ENCODE results near the gene PCBP3. TPM values are rescaled to one million over a fixed set of nuclear protein-coding genes. Genes with fewer than 3 reads are reported as not detected.
"Not testable (repeated sequence)": the region's sequence is repeated elsewhere in the genome, so short reads cannot be mapped to it uniquely, and the experiment has no call there.

The PCBP3 gene
- total RNA-seq, 2 donors from 2014 or later: 2.1 to 5.3 TPM

GRCh38 chr21:45622416-45623097 is 21.0 kb upstream of the PCBP3 start:
- DNase-seq: no peak
- intact Hi-C loops (cut with DNase I): no loop called here
- Histone ChIP-seq H3K36me3 (no peaks in the 10 kb centered on the region), H3K4me1 (no peaks in the 10 kb centered on the region), H3K27me3 (no peaks in the 10 kb centered on the region), H3K9me3 (no peaks in the 10 kb centered on the region), H3K27ac (no peak overlapping the region), H3K4me3 (no peak overlapping the region), H3K9ac (ENCODE audit: low read depth in 2 of 2, low read length in 2 of 2) (no peak overlapping the region)
- no peak for TF ChIP-seq CTCF (IDR thresholded peaks at IDR 0.05)

GRCh38 chr21:45623436-45623835 is 20.1 kb upstream of the PCBP3 start:
- H3K36me3 ChIP-seq: no peaks in the 10 kb centered on the region
- H3K27me3 ChIP-seq: no peaks in the 10 kb centered on the region
- H3K9ac ChIP-seq (ENCODE audit: low read depth in 2 of 2, low read length in 2 of 2): no peak overlapping the region
- no peak for DNase-seq
- intact Hi-C loops (cut with DNase I): no loop called here
- TF ChIP-seq CTCF (IDR thresholded peaks at IDR 0.05): no peak
- no peak overlapping the region for H3K27ac ChIP-seq
- no peaks in the 10 kb centered on the region for H3K4me1 ChIP-seq
- no peak overlapping the region for H3K4me3 ChIP-seq
- H3K9me3 ChIP-seq: no peaks in the 10 kb centered on the region

DNA sequence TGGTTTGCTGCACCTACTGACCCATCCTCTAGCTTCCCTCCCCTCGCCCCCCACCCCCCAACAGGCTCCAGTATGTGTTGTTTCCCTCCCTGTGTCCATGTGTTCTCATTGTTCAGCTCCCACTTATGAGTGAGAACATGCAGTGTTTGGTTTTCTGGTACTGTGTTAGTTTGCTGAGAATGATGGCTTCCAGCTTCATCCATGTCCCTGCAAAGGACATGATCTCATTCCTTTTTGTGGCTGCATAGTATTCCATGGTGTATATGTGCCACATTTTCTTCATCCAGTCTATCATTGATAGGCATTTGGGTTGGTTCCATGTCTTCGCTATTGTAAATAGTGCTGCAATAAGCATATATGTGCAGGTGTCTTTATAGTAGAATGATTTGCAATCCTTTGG is 17.4 kb upstream of the PCBP3 start:
- H3K36me3 ChIP-seq; DNase-seq; H3K4me1 ChIP-seq; H3K9me3 ChIP-seq; H3K27ac ChIP-seq; intact Hi-C loops (cut with DNase I); H3K4me3 ChIP-seq; H3K27me3 ChIP-seq; H3K9ac ChIP-seq (ENCODE audit: low read depth in 2 of 2, low read length in 2 of 2): not testable (repeated sequence)

DNA sequence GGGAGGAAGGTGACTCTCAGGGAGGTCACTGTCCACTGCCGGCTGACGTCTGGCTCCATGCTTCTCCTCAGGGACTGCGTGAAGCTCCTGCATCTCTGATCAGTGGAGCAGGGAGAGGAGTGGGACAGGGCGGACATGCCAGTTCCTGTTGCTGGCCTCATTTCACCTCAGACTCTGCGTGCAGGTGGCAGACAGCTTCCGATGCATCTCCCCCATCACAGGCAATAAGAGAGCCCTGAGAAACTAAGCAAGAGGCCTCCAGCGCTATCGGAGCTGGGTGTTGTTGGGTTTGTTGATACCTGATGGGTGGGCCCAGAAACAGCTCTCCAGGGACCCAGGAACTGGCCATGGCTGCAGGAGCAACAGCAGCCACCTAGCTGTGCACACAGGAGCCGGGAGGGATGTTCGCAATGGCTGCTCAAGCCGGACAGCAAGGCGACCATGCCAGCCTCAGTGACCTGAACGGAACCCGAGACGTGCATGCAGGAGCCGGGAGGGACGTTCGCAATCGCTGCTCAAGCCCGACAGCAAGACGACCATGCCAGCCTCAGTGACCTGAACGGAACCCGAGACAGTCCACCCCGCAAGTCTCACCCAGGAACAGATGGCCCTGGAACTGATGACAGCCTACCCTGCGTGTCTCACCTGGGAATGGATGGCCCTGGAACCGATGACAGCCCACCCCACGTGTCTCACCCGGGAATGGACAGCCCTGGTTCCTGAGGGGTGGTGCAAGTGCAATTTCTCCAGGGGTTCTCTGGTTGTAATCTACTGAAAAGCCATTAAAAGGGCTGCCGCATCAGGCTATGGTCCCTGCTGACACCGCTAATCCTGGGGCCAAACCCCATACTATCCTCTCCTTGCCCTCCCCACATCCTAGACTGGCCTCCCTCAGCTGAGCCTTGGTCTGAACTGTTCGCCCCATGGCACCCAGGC is 14.2 kb upstream of the PCBP3 start:
- H3K9ac ChIP-seq (ENCODE audit: low read depth in 2 of 2, low read length in 2 of 2): no peak overlapping the region
- H3K27ac ChIP-seq: no peak overlapping the region
- TF ChIP-seq CTCF (IDR thresholded peaks at IDR 0.05): no peak
- no peaks in the 10 kb centered on the region for H3K27me3 ChIP-seq
- H3K4me1 ChIP-seq: no peaks in the 10 kb centered on the region
- no peaks in the 10 kb centered on the region for H3K36me3 ChIP-seq
- no peaks in the 10 kb centered on the region for H3K9me3 ChIP-seq
- intact Hi-C loops (cut with DNase I): no loop called here
- peak; percentile 12 for DNase-seq
- H3K4me3 ChIP-seq: no peak overlapping the region

DNA sequence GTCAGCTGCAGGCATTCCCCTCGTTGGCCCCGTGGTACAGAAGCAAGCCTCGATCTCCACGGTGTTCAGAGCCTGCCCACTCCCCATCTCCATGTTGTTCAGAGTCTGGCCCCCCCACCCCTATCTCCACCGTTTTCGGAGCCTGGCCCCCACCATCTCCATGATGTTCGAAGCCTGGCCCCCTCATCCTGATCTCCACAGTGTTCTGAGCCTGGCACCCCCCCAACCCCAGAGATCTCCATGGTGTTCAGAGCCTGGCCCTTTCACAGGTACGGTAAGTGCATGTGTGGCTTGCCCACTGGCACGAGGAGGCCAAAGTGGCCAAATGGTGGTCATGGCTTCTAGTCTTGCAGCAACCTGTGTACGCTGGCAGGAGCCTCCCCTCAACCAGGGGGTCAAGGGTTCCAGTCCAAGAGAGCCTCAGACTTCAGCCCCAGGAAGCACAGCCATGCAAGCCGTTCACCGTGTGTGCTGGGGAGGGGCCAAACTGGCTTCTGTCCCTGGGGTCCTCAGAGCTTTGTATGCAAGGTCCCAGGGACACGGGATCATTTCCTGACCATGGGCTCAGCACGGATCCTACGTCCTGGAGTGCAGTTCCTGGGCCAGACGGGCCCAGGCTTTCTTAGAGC is 13.3 kb upstream of the PCBP3 start:
- no peaks in the 10 kb centered on the region for H3K36me3 ChIP-seq
- H3K27me3 ChIP-seq: no peaks in the 10 kb centered on the region
- no peaks in the 10 kb centered on the region for H3K4me1 ChIP-seq
- no peak overlapping the region for H3K4me3 ChIP-seq
- no peak overlapping the region for H3K27ac ChIP-seq
- TF ChIP-seq CTCF (IDR thresholded peaks at IDR 0.05): no peak
- H3K9ac ChIP-seq (ENCODE audit: low read depth in 2 of 2, low read length in 2 of 2): no peak overlapping the region
- H3K9me3 ChIP-seq: no peaks in the 10 kb centered on the region
- peak; percentile 13 for DNase-seq
- intact Hi-C loops (cut with DNase I): no loop called here
